MM.1S (cell line): ENCODE results near the gene SCN4A.

Experiments used
- DNase-seq: peaks from one replicate; pipeline ENCODE4 v3.0.0-alpha.2; 2015
- H2AFZ ChIP-seq: fragments of 300-600 bp; sonication (generic); 2 replicates; pipeline ENCODE4 v1.6.0; 2016; ENCODE audit warnings: antibody characterized with exemption, low read length
- H3F3A ChIP-seq: fragments of 300-600 bp; sonication (generic); 2 replicates; pipeline ENCODE4 v1.6.1; 2016; ENCODE audit warnings: mild to moderate bottlenecking, antibody characterized with exemption, low read length, moderate library complexity, mixed read lengths; ENCODE audit not compliant: insufficient read depth
- H3K27ac ChIP-seq: fragments of 300-600 bp; sonication (generic); 2 replicates; pipeline ENCODE4 v1.5.1; 2016; ENCODE audit warnings: mild to moderate bottlenecking, low read length
- H3K27me3 ChIP-seq: fragments of 300-600 bp; sonication (generic); replicated peaks from 2 replicates; pipeline ENCODE4 v1.6.0; 2016; ENCODE audit warnings: low read length; ENCODE audit not compliant: insufficient read depth
- H3K36me3 ChIP-seq: fragments of 300-600 bp; sonication (generic); replicated peaks from 2 replicates; pipeline ENCODE4 v1.6.1; 2016; ENCODE audit warnings: mild to moderate bottlenecking, low read length, mixed read lengths; ENCODE audit not compliant: insufficient read depth
- H3K4me1 ChIP-seq: fragments of 300-600 bp; sonication (generic); 2 replicates; pipeline ENCODE4 v1.6.1; 2016; ENCODE audit warnings: low read length, mixed read lengths
- H3K4me2 ChIP-seq: fragments of 300-600 bp; sonication (generic); 2 replicates; pipeline ENCODE4 v1.6.0; 2016; ENCODE audit warnings: low read depth, low read length
- H3K4me3 ChIP-seq: fragments of 300-600 bp; sonication (generic); 2 replicates; pipeline ENCODE4 v1.5.1; 2016; ENCODE audit warnings: low read length, mixed read lengths
- H3K79me2 ChIP-seq: fragments of 300-600 bp; sonication (generic); 2 replicates; pipeline ENCODE4 v1.6.1; 2016; ENCODE audit warnings: mixed run types, low read length, mixed read lengths
- H3K9ac ChIP-seq: fragments of 300-600 bp; sonication (generic); 2 replicates; pipeline ENCODE4 v1.6.1; 2016; ENCODE audit warnings: low read length, mixed read lengths
- H3K9me2 ChIP-seq: fragments of 300-600 bp; sonication (generic); replicated peaks from 2 replicates; pipeline ENCODE4 v1.6.1; 2016; ENCODE audit warnings: mild to moderate bottlenecking, low read length, mixed read lengths; ENCODE audit not compliant: insufficient read depth
- H3K9me3 ChIP-seq: fragments of 300-600 bp; sonication (generic); replicated peaks from 2 replicates; pipeline ENCODE4 v1.6.1; 2016; ENCODE audit warnings: mild to moderate bottlenecking, low read length, mixed read lengths; ENCODE audit not compliant: insufficient read depth
- H4K20me1 ChIP-seq: fragments of 300-600 bp; sonication (generic); 2 replicates; pipeline ENCODE4 v1.6.1; 2016; ENCODE audit warnings: mild to moderate bottlenecking, low read length, moderate library complexity, mixed read lengths; ENCODE audit not compliant: insufficient read depth
- EZH2 ChIP-seq: fragments of 300-600 bp; sonication (generic); optimal IDR thresholded peaks from 2 replicates; pipeline ENCODE3; 2017; ENCODE audit warnings: low read depth, mild to moderate bottlenecking, antibody characterized with exemption, low read length, mixed read lengths
- EZH2phosphoT487 ChIP-seq: fragments of 300-600 bp; sonication (generic); IDR thresholded peaks from 2 replicates; pipeline ENCODE4 v1.6.1; 2018; ENCODE audit warnings: antibody characterized with exemption, low read length
- TF ChIP-seq, protein P1 (sequence below): fragments of 300-600 bp; sonication (generic); IDR thresholded peaks from 2 replicates; pipeline ENCODE4 v1.5.1; 2016; ENCODE audit warnings: antibody characterized with exemption, low read length, mixed read lengths

Gene SCN4A

DNA sequence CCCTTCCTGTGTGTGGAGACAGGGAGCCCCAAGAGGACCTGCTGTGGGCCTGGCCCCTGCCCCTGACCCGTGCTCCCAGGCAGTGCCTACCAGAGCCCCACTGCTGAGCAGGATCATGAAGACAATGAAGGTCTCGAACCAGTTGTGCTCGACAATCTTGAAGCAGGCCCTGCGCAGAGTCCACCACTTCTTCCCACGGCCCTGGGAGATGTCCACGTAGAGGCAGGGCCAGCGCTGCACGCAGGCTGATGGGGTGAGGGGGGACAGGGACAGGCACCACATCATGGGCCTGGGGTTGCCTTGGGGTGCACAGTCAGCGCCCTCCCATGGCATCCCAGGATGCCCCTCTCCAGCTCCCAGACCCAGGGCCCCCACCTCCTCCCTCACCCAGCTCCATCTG is 24.2 kb downstream of the SCN4A start:
- TF ChIP-seq EZH2, result no peak
- TF ChIP-seq, protein P1, sequence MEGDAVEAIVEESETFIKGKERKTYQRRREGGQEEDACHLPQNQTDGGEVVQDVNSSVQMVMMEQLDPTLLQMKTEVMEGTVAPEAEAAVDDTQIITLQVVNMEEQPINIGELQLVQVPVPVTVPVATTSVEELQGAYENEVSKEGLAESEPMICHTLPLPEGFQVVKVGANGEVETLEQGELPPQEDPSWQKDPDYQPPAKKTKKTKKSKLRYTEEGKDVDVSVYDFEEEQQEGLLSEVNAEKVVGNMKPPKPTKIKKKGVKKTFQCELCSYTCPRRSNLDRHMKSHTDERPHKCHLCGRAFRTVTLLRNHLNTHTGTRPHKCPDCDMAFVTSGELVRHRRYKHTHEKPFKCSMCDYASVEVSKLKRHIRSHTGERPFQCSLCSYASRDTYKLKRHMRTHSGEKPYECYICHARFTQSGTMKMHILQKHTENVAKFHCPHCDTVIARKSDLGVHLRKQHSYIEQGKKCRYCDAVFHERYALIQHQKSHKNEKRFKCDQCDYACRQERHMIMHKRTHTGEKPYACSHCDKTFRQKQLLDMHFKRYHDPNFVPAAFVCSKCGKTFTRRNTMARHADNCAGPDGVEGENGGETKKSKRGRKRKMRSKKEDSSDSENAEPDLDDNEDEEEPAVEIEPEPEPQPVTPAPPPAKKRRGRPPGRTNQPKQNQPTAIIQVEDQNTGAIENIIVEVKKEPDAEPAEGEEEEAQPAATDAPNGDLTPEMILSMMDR, result no peak
- no peak for TF ChIP-seq EZH2phosphoT487
- no peaks in the 10 kb centered on the region for H3F3A ChIP-seq
- H3K9me2 ChIP-seq, result no peaks in the 10 kb centered on the region
- DNase-seq, result no peak
- H4K20me1 ChIP-seq, result no peaks in the 10 kb centered on the region
- H2AFZ ChIP-seq, result no peak overlapping the region
- H3K27me3 ChIP-seq, result no peaks in the 10 kb centered on the region; the same call in 1 of the 2 replicates
- H3K4me2 ChIP-seq, result no peak overlapping the region
- peaks cover 3% of the 10 kb centered on the region for H3K4me1 ChIP-seq
- H3K9me3 ChIP-seq, result no peaks in the 10 kb centered on the region
- no peak overlapping the region for H3K4me3 ChIP-seq
- H3K9ac ChIP-seq, result no peak overlapping the region
- no peak overlapping the region for H3K27ac ChIP-seq
- H3K36me3 ChIP-seq, result no peaks in the 10 kb centered on the region
- H3K79me2 ChIP-seq, result no peaks in the 10 kb centered on the region

DNA sequence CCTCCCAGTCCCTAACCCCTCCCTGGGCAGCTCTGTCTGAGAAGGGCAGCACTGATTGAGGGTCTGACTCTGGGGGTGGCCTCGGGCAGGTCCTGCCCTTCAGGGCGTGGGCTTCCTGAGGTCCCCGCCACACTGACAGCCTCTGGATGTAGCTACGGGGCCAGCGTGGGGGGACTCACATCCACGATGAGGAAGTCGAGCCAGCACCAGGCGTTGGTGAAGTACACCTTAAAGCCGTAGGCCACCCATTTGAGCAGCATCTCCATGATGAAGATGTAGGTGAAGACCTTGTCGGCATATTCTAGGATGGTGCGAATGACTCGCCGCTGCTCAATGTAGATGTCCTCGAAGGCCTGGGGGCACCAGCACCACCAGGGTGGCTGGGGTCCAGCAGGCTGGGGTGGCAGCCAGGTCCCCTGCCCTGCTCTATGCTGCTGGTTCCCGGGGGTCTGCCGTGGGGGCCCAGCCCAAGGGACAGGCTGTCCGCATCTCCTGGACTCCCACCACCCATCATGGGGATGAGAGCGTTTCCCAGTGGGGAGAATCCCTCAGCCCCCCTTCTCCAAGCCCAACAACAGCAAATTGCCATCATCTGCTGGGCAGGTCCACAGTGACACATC is 24.9 kb downstream of the SCN4A start:
- Histone ChIP-seq H3K27ac (no peak overlapping the region), H4K20me1 (no peaks in the 10 kb centered on the region), H3K9me2 (no peaks in the 10 kb centered on the region), H3K4me3 (no peak overlapping the region), H3K4me1 (peaks cover 3% of the 10 kb centered on the region), H3K79me2 (no peaks in the 10 kb centered on the region), H3K9ac (no peak overlapping the region), H3K36me3 (no peaks in the 10 kb centered on the region), H3K27me3 (peaks cover 1% of the 10 kb centered on the region; the same call in 1 of the 2 replicates), H3K9me3 (no peaks in the 10 kb centered on the region), H3K4me2 (no peak overlapping the region), H3F3A (no peaks in the 10 kb centered on the region), H2AFZ (no peak overlapping the region)
- no peak for DNase-seq
- TF ChIP-seq, protein P1, result no peak
- TF ChIP-seq EZH2, result no peak
- no peak for TF ChIP-seq EZH2phosphoT487

DNA sequence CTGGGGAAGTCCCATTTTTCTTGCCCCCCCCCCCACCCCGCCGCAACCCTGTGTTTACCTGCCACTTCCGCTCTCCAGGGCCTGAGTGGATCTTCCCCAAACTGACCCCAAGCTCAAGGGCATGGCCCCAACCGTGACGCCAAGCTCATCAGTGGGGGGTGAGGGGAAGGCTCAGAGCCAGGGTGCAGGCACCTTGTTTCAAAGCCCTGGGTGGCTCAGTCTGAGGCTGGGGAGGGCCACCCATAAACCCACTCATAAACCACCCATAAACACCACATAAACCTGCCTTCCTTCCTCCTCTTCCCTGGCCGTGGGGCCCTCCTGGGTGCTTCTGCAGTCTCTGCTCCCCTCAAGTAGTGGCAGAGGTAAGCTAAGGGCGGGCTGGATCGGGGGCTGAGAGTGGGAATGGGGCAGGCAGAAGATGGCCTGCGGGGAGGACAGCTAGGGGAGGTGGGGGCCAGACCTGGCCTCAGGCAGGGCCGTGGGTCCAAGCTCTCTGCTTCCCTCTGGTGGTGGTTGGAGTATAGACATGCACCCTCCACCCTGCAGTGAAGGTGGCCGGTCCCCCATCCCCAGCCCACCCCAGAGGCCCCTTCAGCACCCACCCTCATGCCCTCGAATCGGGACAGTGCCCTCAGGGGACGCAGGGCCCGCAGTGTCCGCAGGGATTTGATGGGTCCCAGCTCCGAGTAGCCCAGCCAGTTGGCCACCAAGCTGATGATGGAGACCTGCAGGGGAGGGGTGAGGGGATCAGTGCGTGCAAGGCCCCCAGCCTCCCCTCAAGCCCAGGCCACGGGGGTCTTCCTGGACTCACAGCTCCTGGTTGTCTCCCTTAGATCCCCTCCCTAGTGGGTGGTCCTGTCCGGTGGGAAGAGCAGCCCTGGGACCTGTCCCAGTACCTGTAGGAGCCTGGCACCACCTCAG is 26.0 kb downstream of the SCN4A start:
- H3K4me2 ChIP-seq, result peak overlapping the region; percentile 41; the same call in 1 of the 2 replicates
- no peak for TF ChIP-seq EZH2
- TF ChIP-seq, protein P1, result peak; percentile 68
- H4K20me1 ChIP-seq, result no peaks in the 10 kb centered on the region
- H3K9me2 ChIP-seq, result no peaks in the 10 kb centered on the region
- no peak overlapping the region; the same call in 1 of the 2 replicates for H3K9ac ChIP-seq
- peaks cover 12% of the 10 kb centered on the region; the same call in 1 of the 2 replicates for H3K27me3 ChIP-seq
- H2AFZ ChIP-seq, result peak overlapping the region; percentile 78
- H3K36me3 ChIP-seq, result no peaks in the 10 kb centered on the region
- no peak overlapping the region for H3K4me3 ChIP-seq
- no peak overlapping the region for H3K27ac ChIP-seq
- H3K79me2 ChIP-seq, result no peaks in the 10 kb centered on the region
- H3F3A ChIP-seq, result no peaks in the 10 kb centered on the region
- peaks cover 3% of the 10 kb centered on the region for H3K4me1 ChIP-seq
- H3K9me3 ChIP-seq, result no peaks in the 10 kb centered on the region
- peak; percentile 58 for DNase-seq
